Endothelial cell of umbilical vein (primary cell): Measurements from ENCODE around the gene UBE3D.
"Not testable (repeated sequence)": the region's sequence is repeated elsewhere in the genome, so short reads cannot be mapped to it uniquely, and the experiment has no call there.

ENCODE experiments used
- CTCF ChIP-seq, 2 donors: IDR thresholded peaks; 1 replicate in 1 of 2; 2 replicates in 1 of 2; pipeline ENCODE4 v1.5.1; 2011; ENCODE audit warnings: low read length in 2 of 2, mild to moderate bottlenecking in 2 of 2, moderate library complexity in 2 of 2, control low read depth in 1 of 2, inconsistent platforms in 1 of 2, low read depth in 1 of 2; ENCODE audit not compliant: insufficient read depth in 1 of 2; ENCODE audit errors: extremely low read depth in 1 of 2
- EZH2 ChIP-seq: IDR thresholded peaks from 2 replicates; pipeline ENCODE4 v1.6.1; 2012; ENCODE audit warnings: borderline replicate concordance, low read depth, mild to moderate bottlenecking, moderate library complexity, low read length, inconsistent platforms; ENCODE audit not compliant: severe bottlenecking
- FOS ChIP-seq: IDR thresholded peaks from 2 replicates; pipeline ENCODE4 v1.6.1; 2011; ENCODE audit warnings: mild to moderate bottlenecking, low read length, moderate library complexity, borderline replicate concordance; ENCODE audit not compliant: insufficient read depth
- GATA2 ChIP-seq: IDR thresholded peaks from 2 replicates; pipeline ENCODE4 v1.7.0; 2011; ENCODE audit warnings: low read depth, mild to moderate bottlenecking, moderate library complexity, mixed read lengths, low read length; ENCODE audit not compliant: insufficient read length, insufficient read depth
- JUN ChIP-seq: IDR thresholded peaks from 2 replicates; pipeline ENCODE4 v1.6.1; 2011; ENCODE audit warnings: borderline replicate concordance, low read depth; ENCODE audit not compliant: insufficient read length, insufficient read depth
- MYC ChIP-seq: IDR thresholded peaks from one replicate; pipeline ENCODE4 v1.6.1; 2011; ENCODE audit warnings: mild to moderate bottlenecking, low read depth, low read length
- POLR2A ChIP-seq: IDR thresholded peaks from 2 replicates; pipeline ENCODE4 v1.6.1; 2012; ENCODE audit warnings: low read depth, mild to moderate bottlenecking, control low read depth, low read length
- POLR2AphosphoS5 ChIP-seq: IDR thresholded peaks from 2 replicates; pipeline ENCODE4 v1.6.1; 2012; ENCODE audit warnings: low read depth, mild to moderate bottlenecking, control low read depth, low read length, moderate library complexity; ENCODE audit not compliant: insufficient read depth
- TF ChIP-seq, protein P1 (sequence below): IDR thresholded peaks from 2 replicates; pipeline ENCODE4 v1.6.1; 2011; ENCODE audit not compliant: insufficient read depth, insufficient read length

DNA sequence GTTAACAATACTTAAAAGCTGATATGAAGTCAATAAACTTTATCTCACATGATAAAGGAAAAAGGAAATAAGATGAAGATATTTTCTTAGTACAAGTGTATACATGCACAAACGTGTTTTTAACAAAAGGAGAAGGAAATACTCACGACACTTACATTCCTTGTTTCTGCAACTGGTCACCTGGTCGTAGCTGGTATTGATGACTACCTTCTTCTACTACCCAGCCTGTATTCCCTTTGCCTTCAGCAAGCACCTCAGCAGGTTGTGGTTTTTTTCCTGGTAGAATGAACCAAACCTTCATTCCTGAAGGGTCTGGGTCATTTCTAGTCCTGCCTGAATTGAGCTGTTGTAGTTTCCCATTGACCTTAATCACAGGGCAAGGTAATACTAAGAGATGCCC lies 54.5 kb downstream of the UBE3D start:
- not testable (repeated sequence) for TF ChIP-seq POLR2A; CTCF (IDR thresholded peaks at IDR 0.05; ENCODE audit: extremely low read depth in 1 of 2, insufficient read depth in 1 of 2, low read depth in 1 of 2, low read length in 2 of 2); POLR2AphosphoS5; EZH2; MYC; JUN; FOS; GATA2
- TF ChIP-seq, protein P1, sequence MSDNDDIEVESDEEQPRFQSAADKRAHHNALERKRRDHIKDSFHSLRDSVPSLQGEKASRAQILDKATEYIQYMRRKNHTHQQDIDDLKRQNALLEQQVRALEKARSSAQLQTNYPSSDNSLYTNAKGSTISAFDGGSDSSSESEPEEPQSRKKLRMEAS, result not testable (repeated sequence)
